ENCODE measurements around the gene RBM6. TPM values are rescaled to one million over a fixed set of nuclear protein-coding genes. Genes with fewer than 3 reads are reported as not detected.
"Not testable (repeated sequence)": the region's sequence is repeated elsewhere in the genome, so short reads cannot be mapped to it uniquely, and the experiment has no call there.

RBM6 gene
- total RNA-seq, 4 donors from 2014 or later = 57.9 to 100 (median 66.9) TPM

DNA sequence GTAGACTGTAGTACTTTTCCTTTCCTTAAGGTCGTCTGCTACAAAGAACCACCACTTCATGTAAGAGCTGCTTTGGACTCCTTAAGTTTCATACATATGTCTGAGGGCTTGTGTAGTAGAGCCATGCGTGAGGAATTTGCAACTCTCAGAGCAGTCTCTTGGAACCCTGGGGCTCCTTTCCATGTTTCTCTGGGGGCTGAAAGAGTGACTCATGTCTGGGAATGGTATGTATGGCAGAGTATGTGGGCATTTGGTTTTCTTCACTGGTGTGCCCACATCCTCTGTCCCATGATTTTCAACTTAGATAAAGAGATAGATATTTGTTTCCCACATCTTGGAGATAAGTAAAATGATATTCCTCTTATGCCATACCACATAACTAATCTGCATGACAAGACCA is 128.2 kb downstream of the RBM6 start:
- TF ChIP-seq CTCF (IDR thresholded peaks at IDR 0.05) (no peak), POLR2A (IDR thresholded peaks at IDR 0.05; ENCODE audit: low read depth) (no peak), POLR2AphosphoS5 (IDR thresholded peaks at IDR 0.05) (no peak), EP300 (IDR thresholded peaks at IDR 0.05) (no peak)
- H3K36me3 ChIP-seq = peaks cover 91 to 100% (median 99%) of the 10 kb centered on the region in 4 donors
- WGBS = 80% methylated on average over 2 of the region's 2 CpGs

GRCh38 chr3:50078091-50078490 is 138.1 kb downstream of the RBM6 start:
- Histone ChIP-seq H3K9me3 (no peaks in the 10 kb centered on the region), H3K27me3 (no peaks in the 10 kb centered on the region), H3K4me3 (no peak overlapping the region), H3K36me3 (peaks cover 40 to 52% (median 50%) of the 10 kb centered on the region in 4 donors), H3K4me1 (no peaks in the 10 kb centered on the region), H3K27ac (replicated peaks in 1 of 4) (no peak overlapping the region)
- intact Hi-C loops (cut with DNase I) = no loop called here
- no peak for TF ChIP-seq POLR2A (IDR thresholded peaks at IDR 0.05; ENCODE audit: low read depth)
- TF ChIP-seq CTCF (IDR thresholded peaks at IDR 0.05) = no peak
- TF ChIP-seq POLR2AphosphoS5 (IDR thresholded peaks at IDR 0.05) = no peak
- no peak for TF ChIP-seq EP300 (IDR thresholded peaks at IDR 0.05)
- DNase-seq (ENCODE audit: extremely low spot score) = no peak
- WGBS = 92% methylated on average over 1 of the region's 1 CpG

More for the DNA sequence above, 128.2 kb downstream of the RBM6 start:
- Histone ChIP-seq H3K9me3 (no peaks in the 10 kb centered on the region), H3K27me3 (no peaks in the 10 kb centered on the region), H3K27ac (replicated peaks in 1 of 4) (no peak overlapping the region), H3K4me3 (no peak overlapping the region), H3K4me1 (no peaks in the 10 kb centered on the region)
- DNase-seq (ENCODE audit: extremely low spot score) = no peak
- intact Hi-C loops (cut with DNase I) = no loop called here

- Histone ChIP-seq H3K27ac (replicated peaks in 1 of 4) (no peak overlapping the region), H3K4me3 (no peak overlapping the region), H3K27me3 (no peaks in the 10 kb centered on the region), H3K36me3 (peaks cover 34 to 46% (median 44%) of the 10 kb centered on the region in 4 donors), H3K9me3 (no peaks in the 10 kb centered on the region), H3K4me1 (no peaks in the 10 kb centered on the region)
- intact Hi-C loops (cut with DNase I) = no loop called here
- TF ChIP-seq EP300 (IDR thresholded peaks at IDR 0.05) (no peak), POLR2AphosphoS5 (IDR thresholded peaks at IDR 0.05) (no peak), POLR2A (IDR thresholded peaks at IDR 0.05; ENCODE audit: low read depth) (no peak), CTCF (IDR thresholded peaks at IDR 0.05) (no peak)
- no peak for DNase-seq (ENCODE audit: extremely low spot score)
- WGBS = 25% methylated on average over 1 of the region's 1 CpG
Measured at GRCh38 chr3:50078622-50079021, 138.7 kb downstream of the RBM6 start.

DNA sequence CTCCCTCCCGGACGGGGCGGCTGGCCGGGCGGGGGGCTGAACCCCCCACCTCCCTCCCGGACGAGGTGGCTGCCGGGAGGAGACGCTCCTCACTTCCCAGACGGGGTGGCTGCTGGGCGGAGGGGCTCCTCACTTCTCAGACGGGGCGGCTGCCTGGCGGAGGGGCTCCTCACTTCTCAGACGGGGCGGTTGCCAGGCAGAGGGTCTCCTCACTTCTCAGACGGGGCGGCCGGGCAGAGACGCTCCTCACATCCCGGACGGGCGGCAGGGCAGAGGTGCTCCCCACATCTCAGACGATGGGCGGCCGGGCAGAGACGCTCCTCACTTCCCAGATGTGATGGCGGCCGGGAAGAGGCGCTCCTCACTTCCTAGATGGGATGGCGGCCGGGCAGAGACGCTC is 145.0 kb downstream of the RBM6 start:
- intact Hi-C loops (cut with DNase I) = loop anchor here (5.0 kb wide), 1 partner anchor 228 kb away; the partner anchor contains the start of gene TRAIP
- no CpG with 5 or more reads among the region's 33 CpGs for WGBS

GRCh38 chr3:50088725-50089608 is 149.0 kb downstream of the RBM6 start, which contains the start of gene RBM5:
TSS of gene RBM5 (plus strand) at chr3:50088919. CDS start at chr3:50090435, 1,516 bp downstream.
- 0% methylated on average over 17 of the region's 61 CpGs for WGBS
- peak; percentile 98 for DNase-seq (ENCODE audit: extremely low spot score)
- Histone ChIP-seq H3K9me3 (no peaks in the 10 kb centered on the region), H3K36me3 (peaks cover 27 to 37% (median 33%) of the 10 kb centered on the region in 4 donors), H3K27me3 (no peaks in the 10 kb centered on the region), H3K4me1 (peaks cover 16 to 29% (median 27%) of the 10 kb centered on the region in 4 donors), H3K27ac (replicated peaks in 1 of 4) (peak within 1 kb of the TSS; percentile 95 to 98 (median 96)), H3K4me3 (peak within 1 kb of the TSS; percentile 83 to 97 (median 96))
- intact Hi-C loops (cut with DNase I) = loop anchor here (2.0 to 5.0 kb wide), 2 partner anchors 150 to 232 kb away; partner anchors contain the start of gene TRAIP
- peak; percentile 62 for TF ChIP-seq POLR2A (IDR thresholded peaks at IDR 0.05; ENCODE audit: low read depth)
- TF ChIP-seq EP300 (IDR thresholded peaks at IDR 0.05) = no peak
- peak; percentile 91 to 95 for TF ChIP-seq POLR2AphosphoS5 (IDR thresholded peaks at IDR 0.05)
- TF ChIP-seq CTCF (IDR thresholded peaks at IDR 0.05) = peak in 1 of 3 experiments; percentile 21

More for the DNA sequence above, 145.0 kb downstream of the RBM6 start:
- DNase-seq (ENCODE audit: extremely low spot score); H3K4me3 ChIP-seq; H3K27me3 ChIP-seq; H3K27ac ChIP-seq (replicated peaks in 1 of 4); H3K4me1 ChIP-seq; H3K9me3 ChIP-seq; H3K36me3 ChIP-seq: not testable (repeated sequence)

Measured in esophagus muscularis mucosa (tissue), 4 donors.